GM12892 (cell line): ENCODE measurements around the gene PTMS.

Experiments used
- POLR2A ChIP-seq: IDR thresholded peaks from 2 replicates; pipeline ENCODE4 v1.6.1; 2011; ENCODE audit warnings: low read depth, low read length, control low read depth
- POLR2AphosphoS5 ChIP-seq: IDR thresholded peaks from 2 replicates; pipeline ENCODE4 v1.6.1; 2011; ENCODE audit warnings: low read depth, low read length, control low read depth

DNA sequence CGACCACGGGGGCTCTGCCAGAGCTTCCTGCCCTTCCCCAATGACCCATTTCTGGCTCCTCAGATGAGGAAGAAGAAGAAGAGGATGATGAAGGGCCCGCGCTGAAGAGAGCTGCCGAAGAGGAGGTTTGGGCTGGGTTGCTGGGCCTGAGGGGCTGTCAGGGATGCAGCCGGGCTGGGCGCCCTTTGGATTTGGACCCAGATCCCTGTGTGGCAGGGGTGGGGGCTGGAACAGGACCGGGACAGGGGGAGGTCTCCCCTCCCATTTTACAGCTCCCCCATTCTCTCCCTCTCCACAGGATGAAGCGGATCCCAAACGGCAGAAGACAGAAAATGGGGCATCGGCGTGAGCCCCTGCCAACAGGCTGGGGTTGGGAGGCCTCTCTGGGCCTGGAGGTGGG is 3.9 kb downstream of the PTMS start:
- TF ChIP-seq POLR2AphosphoS5 (no peak), POLR2A (no peak)
